Endothelial cell of umbilical vein (primary cell): ENCODE measurements around the gene RASSF3. TPM values are rescaled to one million over a fixed set of nuclear protein-coding genes. Genes with fewer than 3 reads are reported as not detected.
A peak's percentile ranks its signal among the peaks of the same experiment; 100 is the strongest.

Experiments
- BruUV-seq: library from RNA; stranded (reverse); fragments of 400-500 nt; replicated peaks from 2 replicates; lab custom pipeline; 2021; lab: Mats Ljungman, UMichigan
- CTCF ChIA-PET: fragments of 300-600, 350-600 bp; sonication (Branson Sonifier 250); formaldehyde crosslinking; loops from one replicate; lab custom pipeline; 2021; ENCODE audit warnings: antibody characterized with exemption, inconsistent platforms; lab: Charles Lee
- POLR2A ChIA-PET: fragments of 300-600, 350-600 bp; sonication (Branson Sonifier 250); formaldehyde crosslinking; loops from one replicate; lab custom pipeline; 2021; ENCODE audit warnings: antibody characterized with exemption, inconsistent platforms; lab: Charles Lee
- DNase-seq: peaks from one replicate; pipeline ENCODE4 v3.0.0-alpha.2; 2011; ENCODE audit warnings: low read depth, low spot score
- FAIRE-seq: peaks from 2 replicates; lab custom pipeline; 2011; peaks lifted over from hg19 to GRCh38; lab: Jason Lieb, UNC
- H2AFZ ChIP-seq: 2 replicates; pipeline ENCODE4 v1.6.0; 2012; ENCODE audit warnings: low read depth, low read length, control low read depth, inconsistent platforms
- H3K27ac ChIP-seq: 2 replicates; pipeline ENCODE4 v1.5.1; 2011; ENCODE audit warnings: low read depth, mild to moderate bottlenecking, control low read depth, low read length, moderate library complexity; ENCODE audit not compliant: insufficient read depth
- H3K27me3 ChIP-seq, 2 experiments: 2 replicates each; pipeline versions ENCODE4 v1.6.0 to v1.6.1; 2011; ENCODE audit warnings: low read length in 2 of 2, mixed read lengths in 1 of 2; ENCODE audit not compliant: control insufficient read depth in 2 of 2, insufficient read depth in 2 of 2
- H3K36me3 ChIP-seq, 2 experiments: 2 replicates in 1 of 2; 3 replicates in 1 of 2; pipeline ENCODE4 v1.5.1; 2011; ENCODE audit warnings: low read length in 2 of 2, mild to moderate bottlenecking in 1 of 2, moderate library complexity in 1 of 2; ENCODE audit not compliant: control insufficient read depth in 2 of 2, insufficient read depth in 2 of 2; ENCODE audit errors: extremely low read depth in 1 of 2
- H3K4me1 ChIP-seq: 3 replicates; pipeline ENCODE4 v1.5.1; 2011; ENCODE audit warnings: mild to moderate bottlenecking, low read length; ENCODE audit not compliant: control insufficient read depth, insufficient read depth; ENCODE audit errors: extremely low read depth
- H3K4me2 ChIP-seq: 2 replicates; pipeline ENCODE4 v1.6.1; 2011; ENCODE audit warnings: low read length, control low read depth, mixed read lengths; ENCODE audit not compliant: insufficient read depth
- H3K4me3 ChIP-seq, 3 experiments: fragments of 200-600 bp in 1 of 3; sonication (generic), shearing (Covaris generic) in 1 of 3; replicated peaks in 1 of 3; 2 replicates each; pipeline ENCODE4 v1.5.1; 2011 to 2016; ENCODE audit warnings: control low read depth in 3 of 3, low read length in 3 of 3, mild to moderate bottlenecking in 2 of 3, inconsistent platforms in 1 of 3, low read depth in 1 of 3, moderate library complexity in 1 of 3; ENCODE audit not compliant: insufficient read depth in 1 of 3
- H3K79me2 ChIP-seq: 2 replicates; pipeline ENCODE4 v1.6.0; 2012; ENCODE audit warnings: low read length, inconsistent platforms; ENCODE audit not compliant: control insufficient read depth, insufficient read depth
- H3K9ac ChIP-seq: replicated peaks from 2 replicates; pipeline ENCODE3; 2011; ENCODE audit warnings: low read length, control low read depth; ENCODE audit not compliant: insufficient read depth; ENCODE audit errors: extremely low read depth
- H3K9me1 ChIP-seq: replicated peaks from 3 replicates; pipeline ENCODE4 v1.6.0; 2011; ENCODE audit warnings: mild to moderate bottlenecking, low read length; ENCODE audit not compliant: control insufficient read depth, insufficient read depth; ENCODE audit errors: extremely low read depth
- H3K9me3 ChIP-seq: replicated peaks from 2 replicates; pipeline ENCODE4 v1.5.1; 2012; ENCODE audit warnings: low read length, inconsistent platforms; ENCODE audit not compliant: control insufficient read depth, insufficient read depth
- H4K20me1 ChIP-seq: replicated peaks from 2 replicates; pipeline ENCODE3; 2011; ENCODE audit warnings: mild to moderate bottlenecking, low read length; ENCODE audit not compliant: control insufficient read depth, insufficient read depth; ENCODE audit errors: extremely low read depth
- FOS ChIP-seq: IDR thresholded peaks from 2 replicates; pipeline ENCODE4 v1.6.1; 2011; ENCODE audit warnings: mild to moderate bottlenecking, low read length, moderate library complexity, borderline replicate concordance; ENCODE audit not compliant: insufficient read depth
- GATA2 ChIP-seq: IDR thresholded peaks from 2 replicates; pipeline ENCODE4 v1.7.0; 2011; ENCODE audit warnings: low read depth, mild to moderate bottlenecking, moderate library complexity, mixed read lengths, low read length; ENCODE audit not compliant: insufficient read length, insufficient read depth
- MYC ChIP-seq: IDR thresholded peaks from one replicate; pipeline ENCODE4 v1.6.1; 2011; ENCODE audit warnings: mild to moderate bottlenecking, low read depth, low read length
- POLR2AphosphoS5 ChIP-seq: IDR thresholded peaks from 2 replicates; pipeline ENCODE4 v1.6.1; 2012; ENCODE audit warnings: low read depth, mild to moderate bottlenecking, control low read depth, low read length, moderate library complexity; ENCODE audit not compliant: insufficient read depth
- dilution Hi-C: fragments of 300-500 bp; cut with MboI; formaldehyde crosslinking; loops from one replicate; pipeline ENCODE4 v1.15.0; 2019; ENCODE audit warnings: low sequenced_read_pairs; ENCODE audit not compliant: extremely low pct_ligation_motif_present
- intact Hi-C: fragments of 100-400 bp; cut with micrococcal nuclease; formaldehyde crosslinking; loops from one replicate; pipeline ENCODE4 v1.10.0; 2022
- polyA plus RNA-seq, 4 experiments: library from polyadenylated mRNA; depleted of rRNA in 3 of 4; stranded (reverse) in 3 of 4; unstranded in 1 of 4; fragments of >200 nt; gene quantifications; 2 replicates each; pipeline versions ENCODE4 v1.2.1 to v1.2.3, GENCODE V29; 2011 to 2012; ENCODE audit warnings: missing spikeins in 1 of 4
- total RNA-seq: library from RNA; stranded (reverse); gene quantifications from 2 replicates; pipeline ENCODE4 v1.2.3, GENCODE V29; 2021
- TF ChIP-seq, protein P1 (sequence below): IDR thresholded peaks from 2 replicates; pipeline ENCODE4 v1.6.1; 2011; ENCODE audit not compliant: insufficient read depth, insufficient read length
- TF ChIP-seq, protein P2 (sequence below), 2 donors: IDR thresholded peaks; 1 replicate in 1 of 2; 2 replicates in 1 of 2; pipeline ENCODE4 v1.5.1; 2011; ENCODE audit warnings: low read length in 2 of 2, mild to moderate bottlenecking in 2 of 2, moderate library complexity in 2 of 2, control low read depth in 1 of 2, inconsistent platforms in 1 of 2, low read depth in 1 of 2; ENCODE audit not compliant: insufficient read depth in 1 of 2; ENCODE audit errors: extremely low read depth in 1 of 2

The RASSF3 gene
- total and polyA plus RNA-seq, 2 donors (not counting 3 experiments of a cell fraction or from before 2014, with no cell fraction given) = 20.2 to 60.8 TPM

DNA sequence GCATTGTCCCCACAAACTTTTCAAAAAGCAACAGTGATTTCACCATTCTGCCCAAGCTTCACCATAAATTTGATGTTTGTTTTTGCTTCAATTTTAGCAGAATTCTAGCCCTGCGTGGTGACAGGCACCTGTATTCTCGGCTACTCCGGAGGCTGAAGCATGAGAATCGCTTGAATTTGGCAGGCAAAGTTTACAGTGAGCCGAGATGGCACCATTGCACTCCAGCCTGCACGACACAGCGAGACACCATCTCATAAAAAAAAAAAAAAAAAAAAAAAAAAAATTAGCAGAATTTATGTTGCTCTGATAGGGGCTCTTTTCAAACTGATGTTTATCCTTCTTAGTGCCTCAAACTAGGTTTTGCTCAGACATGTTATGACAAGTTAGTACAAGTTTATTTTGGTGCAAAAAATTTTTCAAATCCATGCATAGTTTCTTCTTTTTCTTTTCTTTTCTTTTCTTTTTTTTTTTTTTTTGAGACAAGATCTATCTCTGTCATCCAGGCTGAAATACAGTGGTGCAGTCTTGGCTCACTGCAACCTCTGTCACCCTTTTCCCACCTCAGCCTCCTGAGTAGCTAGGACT lies 24.3 kb downstream of the RASSF3 start:
- H4K20me1 ChIP-seq = no peaks in the 10 kb centered on the region
- ChIA-PET CTCF (interaction anchor here (0.5 to 2.0 kb wide), 7 partner anchors 14 to 85 kb away, joined by 3 to 8 read pairs (median 5); no protein-coding TSS in a partner anchor), POLR2A (no interaction called here)
- no peak overlapping the region for H3K4me2 ChIP-seq
- TF ChIP-seq, protein P1, sequence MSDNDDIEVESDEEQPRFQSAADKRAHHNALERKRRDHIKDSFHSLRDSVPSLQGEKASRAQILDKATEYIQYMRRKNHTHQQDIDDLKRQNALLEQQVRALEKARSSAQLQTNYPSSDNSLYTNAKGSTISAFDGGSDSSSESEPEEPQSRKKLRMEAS = no peak
- TF ChIP-seq, protein P2, sequence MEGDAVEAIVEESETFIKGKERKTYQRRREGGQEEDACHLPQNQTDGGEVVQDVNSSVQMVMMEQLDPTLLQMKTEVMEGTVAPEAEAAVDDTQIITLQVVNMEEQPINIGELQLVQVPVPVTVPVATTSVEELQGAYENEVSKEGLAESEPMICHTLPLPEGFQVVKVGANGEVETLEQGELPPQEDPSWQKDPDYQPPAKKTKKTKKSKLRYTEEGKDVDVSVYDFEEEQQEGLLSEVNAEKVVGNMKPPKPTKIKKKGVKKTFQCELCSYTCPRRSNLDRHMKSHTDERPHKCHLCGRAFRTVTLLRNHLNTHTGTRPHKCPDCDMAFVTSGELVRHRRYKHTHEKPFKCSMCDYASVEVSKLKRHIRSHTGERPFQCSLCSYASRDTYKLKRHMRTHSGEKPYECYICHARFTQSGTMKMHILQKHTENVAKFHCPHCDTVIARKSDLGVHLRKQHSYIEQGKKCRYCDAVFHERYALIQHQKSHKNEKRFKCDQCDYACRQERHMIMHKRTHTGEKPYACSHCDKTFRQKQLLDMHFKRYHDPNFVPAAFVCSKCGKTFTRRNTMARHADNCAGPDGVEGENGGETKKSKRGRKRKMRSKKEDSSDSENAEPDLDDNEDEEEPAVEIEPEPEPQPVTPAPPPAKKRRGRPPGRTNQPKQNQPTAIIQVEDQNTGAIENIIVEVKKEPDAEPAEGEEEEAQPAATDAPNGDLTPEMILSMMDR (IDR thresholded peaks at IDR 0.05; ENCODE audit: extremely low read depth in 1 of 2, insufficient read depth in 1 of 2, low read depth in 1 of 2, low read length in 2 of 2) = no peak
- TF ChIP-seq MYC (no peak), GATA2 (no peak), POLR2AphosphoS5 (no peak), FOS (no peak)
- peaks cover 16% of the 10 kb centered on the region for H3K4me1 ChIP-seq
- peaks cover 93% of the 10 kb centered on the region for H3K79me2 ChIP-seq
- H2AFZ ChIP-seq = no peak overlapping the region
- H3K27ac ChIP-seq = peak overlapping the region; percentile 16
- no peak overlapping the region for H3K9ac ChIP-seq
- no peak overlapping the region for H3K4me3 ChIP-seq
- DNase-seq = no peak
- no TSS peak for BruUV-seq
- H3K27me3 ChIP-seq = no peaks in the 10 kb centered on the region
- H3K36me3 ChIP-seq = no peaks in the 10 kb centered on the region
- H3K9me1 ChIP-seq = no peaks in the 10 kb centered on the region
- intact Hi-C loops (no loop called here), dilution Hi-C loops (no loop called here)
- FAIRE-seq = peak; percentile 18
- no peaks in the 10 kb centered on the region for H3K9me3 ChIP-seq
